ENCODE data around the gene PITPNC1.

GRCh38 chr17:67729903-67730302 lies 352.8 kb downstream of the PITPNC1 start:
- TF ChIP-seq CTCF (IDR thresholded peaks at IDR 0.05; ENCODE audit: insufficient read depth, low read depth, low read length) (no peak), EZH2 (IDR thresholded peaks at IDR 0.05; ENCODE audit: insufficient read depth, low read length) (no peak)
